Lower lobe of right lung (tissue), 2 donors: ENCODE results near the gene BCL7C. TPM values are rescaled to one million over a fixed set of nuclear protein-coding genes. Genes with fewer than 3 reads are reported as not detected.
A peak's percentile ranks its signal among the peaks of the same experiment; 100 is the strongest.

Experiments
- ATAC-seq, 2 donors: fragments of 200-7000 bp; cut with Tn5 transposase; one replicate each; pipeline ENCODE4 v1.9.1; 2020 to 2022; ENCODE audit warnings: mild to moderate bottlenecking in 2 of 2, moderate library complexity in 2 of 2
- DNase-seq: peaks from one replicate; pipeline ENCODE4 v3.0.0-alpha.2; 2020
- H3K27ac ChIP-seq: fragments of 200-600 bp; one replicate; pipeline ENCODE4 v1.8.0; 2022
- H3K27me3 ChIP-seq: fragments of 200-600 bp; one replicate; pipeline ENCODE4 v1.8.0; 2022; ENCODE audit warnings: low read depth
- H3K36me3 ChIP-seq: fragments of 200-600 bp; one replicate; pipeline ENCODE4 v1.8.0; 2022; ENCODE audit warnings: mild to moderate bottlenecking
- H3K4me1 ChIP-seq: fragments of 200-600 bp; one replicate; pipeline ENCODE4 v1.8.0; 2022
- H3K4me3 ChIP-seq: fragments of 200-600 bp; one replicate; pipeline ENCODE4 v1.8.0; 2022; ENCODE audit warnings: mild to moderate bottlenecking
- H3K9me3 ChIP-seq: fragments of 200-600 bp; one replicate; pipeline ENCODE4 v1.8.0; 2022
- intact Hi-C: fragments of 100-400 bp; cut with DNase I; formaldehyde crosslinking; loops from one replicate; pipeline ENCODE4 v1.11.0; 2022
- total RNA-seq: library from RNA; stranded (reverse); fragmentation: NEBNext Ultra II Directional; extraction: Animal tissue kit (Norgen Biotek cat#: 25700); gene quantifications from one replicate; pipeline ENCODE4 v1.2.1, GENCODE V29; 2021
- TF ChIP-seq, protein P1 (sequence below): fragments of 200-600 bp; IDR thresholded peaks from one replicate; pipeline ENCODE4 v1.8.0; 2022; ENCODE audit warnings: antibody characterized with exemption, mild to moderate bottlenecking
- donor health status: DM: no; HTN: yes; CAD: no; lungs with severe emphysema.

The BCL7C gene
- total RNA-seq, 1 donor from 2014 or later = 23.3 TPM

GRCh38 chr16:30912794-30913412 is 19.0 kb upstream of the BCL7C start:
- no peak for ATAC-seq

DNA sequence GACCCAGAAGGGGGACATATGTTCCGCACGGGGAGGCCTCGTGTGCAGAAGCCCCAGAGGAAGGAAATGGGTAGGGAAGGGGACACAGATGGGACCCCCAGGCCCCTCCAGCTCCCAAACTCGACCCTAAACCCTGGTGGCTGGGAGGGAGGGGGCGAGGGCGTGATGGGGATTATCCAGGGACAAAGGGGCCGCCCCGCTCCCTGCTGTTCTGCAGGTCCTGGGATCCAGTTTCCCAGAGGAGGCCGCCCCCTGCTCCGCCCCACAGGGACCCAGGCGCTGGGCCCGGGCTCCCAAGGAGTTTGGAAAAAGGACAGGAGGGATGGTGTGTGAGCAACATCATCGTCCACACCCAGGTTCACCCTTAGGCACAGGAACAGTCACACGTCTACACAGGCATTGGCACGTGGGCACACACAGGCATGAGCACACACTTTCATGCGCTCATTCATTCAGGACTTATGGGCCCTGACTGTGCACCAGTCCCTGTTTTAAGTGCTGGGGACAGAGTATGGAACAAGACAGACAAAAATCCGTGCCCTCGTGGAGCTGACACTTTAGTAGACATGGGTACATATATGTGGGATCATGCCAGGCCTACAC is 16.7 kb upstream of the BCL7C start:
- TF ChIP-seq, protein P1, sequence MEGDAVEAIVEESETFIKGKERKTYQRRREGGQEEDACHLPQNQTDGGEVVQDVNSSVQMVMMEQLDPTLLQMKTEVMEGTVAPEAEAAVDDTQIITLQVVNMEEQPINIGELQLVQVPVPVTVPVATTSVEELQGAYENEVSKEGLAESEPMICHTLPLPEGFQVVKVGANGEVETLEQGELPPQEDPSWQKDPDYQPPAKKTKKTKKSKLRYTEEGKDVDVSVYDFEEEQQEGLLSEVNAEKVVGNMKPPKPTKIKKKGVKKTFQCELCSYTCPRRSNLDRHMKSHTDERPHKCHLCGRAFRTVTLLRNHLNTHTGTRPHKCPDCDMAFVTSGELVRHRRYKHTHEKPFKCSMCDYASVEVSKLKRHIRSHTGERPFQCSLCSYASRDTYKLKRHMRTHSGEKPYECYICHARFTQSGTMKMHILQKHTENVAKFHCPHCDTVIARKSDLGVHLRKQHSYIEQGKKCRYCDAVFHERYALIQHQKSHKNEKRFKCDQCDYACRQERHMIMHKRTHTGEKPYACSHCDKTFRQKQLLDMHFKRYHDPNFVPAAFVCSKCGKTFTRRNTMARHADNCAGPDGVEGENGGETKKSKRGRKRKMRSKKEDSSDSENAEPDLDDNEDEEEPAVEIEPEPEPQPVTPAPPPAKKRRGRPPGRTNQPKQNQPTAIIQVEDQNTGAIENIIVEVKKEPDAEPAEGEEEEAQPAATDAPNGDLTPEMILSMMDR = no peak
- Histone ChIP-seq H3K27me3 (no peaks in the 10 kb centered on the region), H3K4me1 (no peaks in the 10 kb centered on the region), H3K36me3 (no peaks in the 10 kb centered on the region), H3K4me3 (no peak overlapping the region), H3K27ac (no peak overlapping the region), H3K9me3 (no peaks in the 10 kb centered on the region)
- DNase-seq (no peak), ATAC-seq (no peak)
- intact Hi-C loops = no loop called here

More at GRCh38 chr16:30912794-30913412, 19.0 kb upstream of the BCL7C start:
- Histone ChIP-seq H3K36me3 (no peaks in the 10 kb centered on the region), H3K27me3 (no peaks in the 10 kb centered on the region), H3K4me1 (no peaks in the 10 kb centered on the region), H3K27ac (no peak overlapping the region), H3K9me3 (no peaks in the 10 kb centered on the region), H3K4me3 (no peak overlapping the region)
- DNase-seq = no peak
- intact Hi-C loops = no loop called here
- TF ChIP-seq, protein P1 = no peak

- intact Hi-C loops = no loop called here
- Histone ChIP-seq H3K36me3 (no peaks in the 10 kb centered on the region), H3K9me3 (no peaks in the 10 kb centered on the region), H3K27me3 (no peaks in the 10 kb centered on the region), H3K27ac (no peak overlapping the region), H3K4me3 (no peak overlapping the region), H3K4me1 (peaks cover 24% of the 10 kb centered on the region)
- TF ChIP-seq, protein P1 = no peak
- DNase-seq = no peak
- ATAC-seq = no peak
Measured at GRCh38 chr16:30907064-30907463, 13.2 kb upstream of the BCL7C start.

- ATAC-seq = no peak
- Histone ChIP-seq H3K27me3 (no peaks in the 10 kb centered on the region), H3K4me1 (peaks cover 35% of the 10 kb centered on the region), H3K9me3 (no peaks in the 10 kb centered on the region), H3K27ac (peak overlapping the region; percentile 91), H3K4me3 (no peak overlapping the region), H3K36me3 (no peaks in the 10 kb centered on the region)
- DNase-seq = peak; percentile 48
- TF ChIP-seq, protein P1 = no peak
- intact Hi-C loops = no loop called here
Measured at GRCh38 chr16:30904114-30904780, 10.4 kb upstream of the BCL7C start.

DNA sequence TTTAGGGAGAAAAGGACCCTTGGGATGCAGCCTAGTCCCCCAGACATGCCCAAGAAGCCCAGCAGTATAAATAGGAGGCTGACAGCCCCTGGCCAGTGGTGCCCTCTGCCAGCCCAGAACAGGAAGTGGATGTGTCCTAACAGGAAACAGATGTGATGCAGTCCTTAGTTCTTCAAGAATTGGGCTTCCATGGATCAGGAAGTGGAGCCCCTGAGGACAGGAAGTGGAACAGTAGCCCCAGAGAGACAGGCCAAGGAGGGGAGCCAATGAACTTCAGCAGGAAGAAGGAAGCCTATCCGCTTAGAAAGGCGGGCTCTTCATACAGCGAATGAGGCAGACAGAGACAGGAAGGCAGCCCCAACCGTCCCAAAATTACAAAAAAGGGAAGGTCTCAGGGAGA is 9.7 kb upstream of the BCL7C start:
- H3K36me3 ChIP-seq = no peaks in the 10 kb centered on the region
- TF ChIP-seq, protein P1 = no peak
- H3K27me3 ChIP-seq = no peaks in the 10 kb centered on the region
- peak; percentile 51 for DNase-seq
- ATAC-seq = peak; percentile 56 to 72
- peak overlapping the region; percentile 91 for H3K27ac ChIP-seq
- H3K9me3 ChIP-seq = no peaks in the 10 kb centered on the region
- intact Hi-C loops = no loop called here
- peaks cover 35% of the 10 kb centered on the region for H3K4me1 ChIP-seq
- H3K4me3 ChIP-seq = no peak overlapping the region
